B cell (primary cell): ENCODE results near the gene ARHGAP26. TPM values are rescaled to one million over a fixed set of nuclear protein-coding genes. Genes with fewer than 3 reads are reported as not detected.

Experiments used
- ATAC-seq: fragments of 200-7000 bp; cut with Tn5 transposase; one replicate; pipeline ENCODE4 v1.10.0; 2021; ENCODE audit warnings: low read depth, mild to moderate bottlenecking, moderate number of reproducible peaks, moderate library complexity
- CTCF ChIA-PET: fragments of 350-600 bp; sonication (Branson Sonifier 250); formaldehyde crosslinking; loops from one replicate; lab custom pipeline; 2021; ENCODE audit warnings: antibody characterized with exemption, inconsistent platforms; lab: Charles Lee
- POLR2A ChIA-PET: fragments of 350-600 bp; sonication (Branson Sonifier 250); formaldehyde crosslinking; loops from one replicate; lab custom pipeline; 2021; ENCODE audit warnings: antibody characterized with exemption; lab: Charles Lee
- DNase-seq: peaks from one replicate; pipeline ENCODE4 v3.0.0; 2013
- H2AFZ ChIP-seq: 2 replicates; pipeline ENCODE4 v1.6.1; 2012; ENCODE audit warnings: mild to moderate bottlenecking, low read depth, low read length; ENCODE audit not compliant: insufficient read depth, poor library complexity, severe bottlenecking
- H3K27ac ChIP-seq, 2 donors: 1 replicate in 1 of 2; 2 replicates in 1 of 2; pipeline ENCODE4 v1.5.1; 2012 to 2013; ENCODE audit warnings: low read length in 2 of 2, mild to moderate bottlenecking in 2 of 2, moderate library complexity in 1 of 2
- H3K27me3 ChIP-seq, 4 experiments: fragments of 200-600 bp in 1 of 4; sonication (generic) in 1 of 4; replicated peaks in 1 of 4; 1 replicate in 2 of 4; 2 replicates in 2 of 4; pipeline versions ENCODE4 v1.6.1 to v1.7.0; 2013 to 2016; ENCODE audit warnings: low read length in 3 of 4, mild to moderate bottlenecking in 2 of 4, mixed read lengths in 1 of 4, moderate library complexity in 1 of 4; ENCODE audit not compliant: insufficient read depth in 4 of 4, control insufficient read depth in 3 of 4; ENCODE audit errors: control extremely low read depth in 1 of 4
- H3K36me3 ChIP-seq, 2 experiments: replicated peaks in 1 of 2; 1 replicate in 1 of 2; 2 replicates in 1 of 2; pipeline versions ENCODE4 v1.6.1 to v1.7.1; 2013; ENCODE audit warnings: low read length in 1 of 2; ENCODE audit not compliant: insufficient read depth in 2 of 2, control insufficient read depth in 1 of 2; ENCODE audit errors: control extremely low read depth in 1 of 2, extremely low read depth in 1 of 2
- H3K4me1 ChIP-seq, 2 donors: fragments of 200-600 bp in 1 of 2; sonication (generic) in 1 of 2; 1 replicate in 1 of 2; 2 replicates in 1 of 2; pipeline versions ENCODE4 v1.5.1 to v1.6.1; 2013 to 2017; ENCODE audit warnings: low read length in 2 of 2; ENCODE audit not compliant: control insufficient read depth in 2 of 2, insufficient read depth in 2 of 2
- H3K4me2 ChIP-seq: replicated peaks from 2 replicates; pipeline ENCODE3; 2012; ENCODE audit warnings: mild to moderate bottlenecking, low read depth, low read length; ENCODE audit not compliant: poor library complexity, severe bottlenecking
- H3K4me3 ChIP-seq, 5 experiments: fragments of 200-600 bp in 1 of 5; sonication (generic) in 1 of 5; 1 replicate in 3 of 5; 2 replicates in 2 of 5; pipeline versions ENCODE4 v1.5.1 to v1.7.0; 2011 to 2016; ENCODE audit warnings: low read length in 4 of 5, mild to moderate bottlenecking in 4 of 5, low read depth in 2 of 5, control low read depth in 1 of 5, moderate library complexity in 1 of 5; ENCODE audit not compliant: insufficient read depth in 1 of 5; ENCODE audit errors: control extremely low read depth in 1 of 5, extremely low read depth in 1 of 5
- H3K79me2 ChIP-seq: fragments of 200-600 bp; sonication (generic); one replicate; pipeline ENCODE4 v1.6.0; 2016; ENCODE audit warnings: low read length; ENCODE audit not compliant: control insufficient read depth, insufficient read depth
- H3K9ac ChIP-seq: fragments of 200-600 bp; sonication (generic); 2 replicates; pipeline ENCODE4 v1.6.1; 2017; ENCODE audit warnings: mild to moderate bottlenecking, low read length, moderate library complexity
- H3K9me3 ChIP-seq, 3 donors: one replicate each; pipeline versions ENCODE4 v1.6.1 to v1.7.1; 2013; ENCODE audit warnings: low read length in 2 of 3; ENCODE audit not compliant: control insufficient read depth in 2 of 3, insufficient read depth in 1 of 3; ENCODE audit errors: control extremely low read depth in 1 of 3
- H4K20me1 ChIP-seq: 2 replicates; pipeline ENCODE4 v1.6.0; 2012; ENCODE audit warnings: mild to moderate bottlenecking, low read length; ENCODE audit not compliant: insufficient read depth, control insufficient read depth, poor library complexity, severe bottlenecking
- H3K27ac Mint-ChIP-seq: one replicate; pipeline ENCODE4 v1.8.0; 2021; ENCODE audit warnings: mixed read lengths
- H3K27me3 Mint-ChIP-seq: one replicate; pipeline ENCODE4 v1.8.0; 2021; ENCODE audit warnings: mixed read lengths
- H3K4me1 Mint-ChIP-seq: one replicate; pipeline ENCODE4 v1.8.0; 2021; ENCODE audit warnings: mixed read lengths
- H3K4me3 Mint-ChIP-seq: one replicate; pipeline ENCODE4 v1.8.0; 2021; ENCODE audit warnings: mixed read lengths
- H3K9me3 Mint-ChIP-seq: one replicate; pipeline ENCODE4 v1.8.0; 2022; ENCODE audit warnings: mixed read lengths; ENCODE audit not compliant: insufficient read depth
- EZH2 ChIP-seq: IDR thresholded peaks from 2 replicates; pipeline ENCODE4 v1.6.1; 2012; ENCODE audit warnings: borderline replicate concordance, low read depth, mild to moderate bottlenecking, moderate library complexity, low read length; ENCODE audit not compliant: insufficient read depth, poor library complexity, severe bottlenecking
- WGBS: methylation state at CpG from one replicate; pipeline ENCODE4 v1.1.5; 2013; ENCODE audit warnings: missing lambda C conversion rate; ENCODE audit not compliant: insufficient coverage; 5-methylcytosine and 5-hydroxymethylcytosine counted together
- intact Hi-C: fragments of 100-400 bp; cut with micrococcal nuclease; formaldehyde crosslinking; loops from one replicate; pipeline ENCODE4 v1.10.0; 2022
- polyA plus RNA-seq: library from polyadenylated mRNA; depleted of rRNA; stranded (reverse); fragments of >200 nt; gene quantifications from 2 replicates; pipeline ENCODE4 v1.2.3, GENCODE V29; 2012
- total RNA-seq, 2 donors: library from RNA; stranded (reverse); fragments of 120-200 nt in 1 of 2; gene quantifications; 1 replicate in 1 of 2; 2 replicates in 1 of 2; pipeline versions ENCODE4 v1.2.3 to v1.2.4, GENCODE V29; 2013 to 2022
- TF ChIP-seq, protein P1 (sequence below): fragments of 200-600 bp; IDR thresholded peaks from one replicate; pipeline ENCODE4 v1.8.0; 2022; ENCODE audit warnings: antibody characterized with exemption, mild to moderate bottlenecking

ARHGAP26 gene
- total and polyA plus RNA-seq, 2 donors (not counting 1 experiment from before 2014, with no cell fraction given), result 1.8 to 22.5 TPM

DNA sequence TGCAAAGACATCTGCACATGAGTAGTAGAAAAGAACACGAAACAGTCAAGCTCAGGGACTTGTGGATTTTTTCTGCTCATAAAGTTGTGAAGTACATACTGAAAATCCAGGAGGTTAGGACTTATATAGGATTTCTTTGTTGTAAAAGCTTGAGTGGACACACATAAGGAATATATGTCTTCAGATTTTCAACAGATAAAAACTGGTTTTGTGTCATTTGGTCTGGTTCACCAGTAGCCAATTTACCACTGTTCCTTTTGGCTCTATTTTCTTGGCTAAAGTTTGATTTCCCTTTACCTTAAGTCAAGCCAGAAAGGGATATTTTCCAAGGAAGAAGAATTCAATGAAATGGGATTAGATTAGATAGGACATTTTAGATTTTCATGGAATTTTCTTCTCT, 429.0 kb downstream of the ARHGAP26 start:
- Mint-ChIP-seq H3K4me3 (no peak overlapping the region), H3K27me3 (no peaks in the 10 kb centered on the region), H3K27ac (no peak overlapping the region), H3K9me3 (peaks cover 4% of the 10 kb centered on the region), H3K4me1 (no peaks in the 10 kb centered on the region)
- CTCF ChIA-PET, result no interaction called here
- POLR2A ChIA-PET, result no interaction called here
- no peaks in the 10 kb centered on the region for H3K79me2 ChIP-seq
- H3K4me3 ChIP-seq, result no peak overlapping the region
- H3K4me1 ChIP-seq, result no peaks in the 10 kb centered on the region
- H3K9ac ChIP-seq, result no peak overlapping the region
- ATAC-seq (no peak), DNase-seq (no peak)
- H3K9me3 ChIP-seq, result peaks cover 0 to 1% (median 0%) of the 10 kb centered on the region in 3 donors
- no peaks in the 10 kb centered on the region for H4K20me1 ChIP-seq
- no peak overlapping the region for H3K4me2 ChIP-seq
- no peaks in the 10 kb centered on the region for H3K27me3 ChIP-seq
- H3K27ac ChIP-seq, result no peak overlapping the region
- intact Hi-C loops, result loop anchor here (10.0 kb wide), 1 partner anchor 626 kb away; no protein-coding TSS in a partner anchor
- no peaks in the 10 kb centered on the region for H3K36me3 ChIP-seq
- no peak for TF ChIP-seq EZH2
- TF ChIP-seq, protein P1, sequence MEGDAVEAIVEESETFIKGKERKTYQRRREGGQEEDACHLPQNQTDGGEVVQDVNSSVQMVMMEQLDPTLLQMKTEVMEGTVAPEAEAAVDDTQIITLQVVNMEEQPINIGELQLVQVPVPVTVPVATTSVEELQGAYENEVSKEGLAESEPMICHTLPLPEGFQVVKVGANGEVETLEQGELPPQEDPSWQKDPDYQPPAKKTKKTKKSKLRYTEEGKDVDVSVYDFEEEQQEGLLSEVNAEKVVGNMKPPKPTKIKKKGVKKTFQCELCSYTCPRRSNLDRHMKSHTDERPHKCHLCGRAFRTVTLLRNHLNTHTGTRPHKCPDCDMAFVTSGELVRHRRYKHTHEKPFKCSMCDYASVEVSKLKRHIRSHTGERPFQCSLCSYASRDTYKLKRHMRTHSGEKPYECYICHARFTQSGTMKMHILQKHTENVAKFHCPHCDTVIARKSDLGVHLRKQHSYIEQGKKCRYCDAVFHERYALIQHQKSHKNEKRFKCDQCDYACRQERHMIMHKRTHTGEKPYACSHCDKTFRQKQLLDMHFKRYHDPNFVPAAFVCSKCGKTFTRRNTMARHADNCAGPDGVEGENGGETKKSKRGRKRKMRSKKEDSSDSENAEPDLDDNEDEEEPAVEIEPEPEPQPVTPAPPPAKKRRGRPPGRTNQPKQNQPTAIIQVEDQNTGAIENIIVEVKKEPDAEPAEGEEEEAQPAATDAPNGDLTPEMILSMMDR, result no peak
- 100% methylated on average over 1 of the region's 1 CpG for WGBS
- no peak overlapping the region for H2AFZ ChIP-seq

DNA sequence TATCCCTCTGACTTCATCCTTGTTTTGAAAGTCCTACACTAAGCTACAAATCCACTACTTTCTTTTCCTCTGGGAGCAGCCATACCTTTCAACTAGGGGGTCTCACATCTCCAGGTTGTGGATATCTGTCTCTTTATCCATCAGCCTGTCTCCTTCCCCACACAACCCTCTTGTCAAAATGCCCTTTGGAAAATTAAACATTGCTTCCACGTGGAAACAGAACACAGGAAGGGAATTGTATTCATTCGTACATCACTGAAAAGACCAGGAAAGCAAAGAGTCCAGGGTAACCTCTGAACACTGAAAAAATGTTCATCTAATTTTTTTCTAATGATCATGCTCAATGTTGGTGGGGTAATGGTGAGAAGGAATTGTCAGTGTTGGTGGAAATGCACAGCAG, 429.7 kb downstream of the ARHGAP26 start:
- no peaks in the 10 kb centered on the region for H3K79me2 ChIP-seq
- no peaks in the 10 kb centered on the region for H3K27me3 ChIP-seq
- H3K4me1 Mint-ChIP-seq, result no peaks in the 10 kb centered on the region
- H3K4me2 ChIP-seq, result no peak overlapping the region
- no peaks in the 10 kb centered on the region for H3K4me1 ChIP-seq
- POLR2A ChIA-PET, result no interaction called here
- CTCF ChIA-PET, result interaction anchor here (0.5 kb wide), 1 partner anchor 27 kb away, joined by 3 read pairs; no protein-coding TSS in a partner anchor
- intact Hi-C loops, result loop anchor here (10.0 kb wide), 1 partner anchor 625 kb away; no protein-coding TSS in a partner anchor
- no peak overlapping the region for H3K27ac Mint-ChIP-seq
- no peaks in the 10 kb centered on the region for H4K20me1 ChIP-seq
- no CpG with 5 or more reads among the region's 2 CpGs for WGBS
- H3K4me3 ChIP-seq, result no peak overlapping the region
- H3K36me3 ChIP-seq, result no peaks in the 10 kb centered on the region
- H3K4me3 Mint-ChIP-seq, result no peak overlapping the region
- H3K27ac ChIP-seq, result no peak overlapping the region
- no peak for TF ChIP-seq EZH2
- TF ChIP-seq, protein P1, result no peak
- H2AFZ ChIP-seq, result no peak overlapping the region
- no peaks in the 10 kb centered on the region for H3K27me3 Mint-ChIP-seq
- DNase-seq, result no peak
- no peak overlapping the region for H3K9ac ChIP-seq
- peaks cover 0 to 1% (median 0%) of the 10 kb centered on the region in 3 donors for H3K9me3 ChIP-seq
- peaks cover 4% of the 10 kb centered on the region for H3K9me3 Mint-ChIP-seq
- no peak for ATAC-seq
